GM10266 (cell line): ENCODE measurements around the gene CPSF4L.

ENCODE experiments used
- DNase-seq: peaks from one replicate; pipeline ENCODE4 v3.0.0; 2012; ENCODE audit errors: extremely low spot score
- CTCF ChIP-seq: IDR thresholded peaks from 2 replicates; pipeline ENCODE4 v1.5.1; 2012; ENCODE audit warnings: mild to moderate bottlenecking, low read depth; ENCODE audit not compliant: control insufficient read depth, insufficient read depth; ENCODE audit errors: missing control alignments

CPSF4L gene

DNA sequence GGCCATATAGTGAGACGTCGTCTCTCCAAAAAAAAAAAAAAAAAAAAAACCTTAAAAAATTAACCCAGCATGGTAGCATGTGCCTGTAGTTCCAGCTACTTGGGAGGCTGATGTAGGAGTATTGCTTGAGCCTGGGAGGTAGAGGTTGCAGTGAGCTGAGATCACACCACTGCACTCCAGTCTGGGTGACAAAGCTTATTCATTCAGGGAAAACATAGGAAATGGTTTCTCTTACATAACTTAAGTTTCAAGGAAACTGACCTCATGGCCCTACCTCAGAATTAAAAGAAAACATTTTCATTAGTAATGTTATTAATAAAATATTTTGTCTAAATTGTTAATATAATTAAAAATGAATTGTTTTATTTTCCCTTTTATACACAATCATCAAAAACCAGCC, 37.4 kb downstream of the CPSF4L start:
- no peak for DNase-seq
- no peak for TF ChIP-seq CTCF

DNA sequence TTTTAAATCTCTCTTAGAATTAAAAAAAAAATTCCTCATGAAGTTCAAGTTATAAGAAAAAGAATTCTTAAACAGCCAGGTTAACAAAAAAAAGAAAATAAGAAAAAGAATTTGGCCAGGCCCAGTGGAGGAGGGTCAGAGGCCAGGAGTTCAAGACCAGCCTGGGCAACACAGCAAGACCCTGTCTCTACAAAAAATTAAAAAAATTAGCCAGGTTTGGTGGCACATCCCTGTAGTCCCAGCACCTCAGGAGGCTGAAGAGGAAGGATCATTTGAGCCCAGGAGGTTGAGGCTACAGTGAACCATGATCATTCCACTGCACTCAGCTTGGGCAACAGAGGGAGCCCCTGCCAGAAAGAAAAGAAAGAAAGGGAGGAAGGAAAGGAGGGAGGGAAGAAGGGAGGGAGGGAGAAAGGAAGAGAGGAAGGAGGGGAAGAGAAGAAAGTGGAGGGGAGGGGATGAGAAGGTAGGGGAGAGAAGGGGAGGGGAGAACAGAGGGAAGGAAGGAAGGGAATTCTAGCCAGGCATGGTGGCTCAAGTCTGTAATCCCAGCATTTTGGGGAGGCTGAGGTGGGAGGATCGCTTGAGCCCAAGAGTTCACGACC, 38.0 kb downstream of the CPSF4L start:
- DNase-seq = no peak
- TF ChIP-seq CTCF = no peak

GRCh38 chr17:73215447-73215846, 46.2 kb downstream of the CPSF4L start:
- no peak for TF ChIP-seq CTCF
- DNase-seq = no peak

DNA sequence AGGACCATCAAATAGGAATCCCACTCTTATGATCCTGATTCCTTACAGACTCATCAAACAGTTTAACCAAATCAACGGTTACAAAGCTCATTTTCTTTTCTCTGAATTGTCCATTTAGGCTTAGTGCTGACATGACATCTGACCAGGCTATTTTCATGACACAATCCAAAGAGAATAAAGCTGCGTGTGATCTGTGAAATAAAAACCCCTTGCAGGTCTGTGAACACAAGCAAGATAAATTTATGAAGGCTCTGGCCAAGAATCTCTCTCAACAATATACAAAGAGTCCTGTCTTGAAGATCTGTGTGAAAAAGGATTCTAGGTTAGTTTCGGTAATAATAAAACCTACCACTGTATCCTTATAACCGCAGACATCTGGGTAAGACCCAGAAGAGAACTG, 46.8 kb downstream of the CPSF4L start:
- TF ChIP-seq CTCF = no peak
- DNase-seq = no peak

DNA sequence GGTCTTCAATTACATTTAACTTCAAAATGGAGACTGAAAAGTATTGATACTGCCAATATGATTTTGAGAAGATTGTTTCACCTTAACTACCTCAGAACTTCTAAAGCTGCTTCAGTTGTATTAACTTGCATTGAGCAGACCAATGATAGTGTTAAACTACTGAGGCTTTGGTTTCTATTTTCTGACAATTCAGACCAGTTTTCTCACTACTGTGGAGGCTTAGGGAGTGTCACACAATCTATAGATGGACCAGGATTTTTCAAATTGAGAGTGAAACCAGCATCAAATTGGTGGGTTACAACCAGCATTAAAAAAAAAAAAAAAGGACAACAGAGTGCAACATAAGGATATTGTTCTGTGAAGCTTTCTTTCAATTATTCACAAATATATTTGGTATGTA, 47.7 kb downstream of the CPSF4L start:
- TF ChIP-seq CTCF = no peak
- DNase-seq = no peak

DNA sequence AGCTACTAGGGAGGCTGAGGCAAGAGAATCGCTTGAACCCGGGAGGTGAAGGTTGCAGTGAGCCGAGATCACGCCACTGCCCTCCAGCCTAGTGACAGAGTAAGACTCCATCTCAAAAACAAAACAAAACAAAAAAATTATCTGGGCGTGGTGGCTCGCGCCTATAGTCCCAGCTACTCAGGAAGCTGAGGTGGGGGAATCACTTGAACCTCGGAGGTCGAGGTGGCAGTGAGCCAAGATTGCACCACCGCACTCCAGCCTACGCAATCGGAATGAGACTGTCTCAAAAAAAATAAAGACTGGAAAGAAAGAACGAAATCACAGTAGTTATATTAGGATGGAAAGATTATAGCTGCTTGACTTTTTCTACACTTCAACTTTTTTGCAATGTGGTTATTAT, 49.9 kb downstream of the CPSF4L start:
- DNase-seq = no peak
- no peak for TF ChIP-seq CTCF

DNA sequence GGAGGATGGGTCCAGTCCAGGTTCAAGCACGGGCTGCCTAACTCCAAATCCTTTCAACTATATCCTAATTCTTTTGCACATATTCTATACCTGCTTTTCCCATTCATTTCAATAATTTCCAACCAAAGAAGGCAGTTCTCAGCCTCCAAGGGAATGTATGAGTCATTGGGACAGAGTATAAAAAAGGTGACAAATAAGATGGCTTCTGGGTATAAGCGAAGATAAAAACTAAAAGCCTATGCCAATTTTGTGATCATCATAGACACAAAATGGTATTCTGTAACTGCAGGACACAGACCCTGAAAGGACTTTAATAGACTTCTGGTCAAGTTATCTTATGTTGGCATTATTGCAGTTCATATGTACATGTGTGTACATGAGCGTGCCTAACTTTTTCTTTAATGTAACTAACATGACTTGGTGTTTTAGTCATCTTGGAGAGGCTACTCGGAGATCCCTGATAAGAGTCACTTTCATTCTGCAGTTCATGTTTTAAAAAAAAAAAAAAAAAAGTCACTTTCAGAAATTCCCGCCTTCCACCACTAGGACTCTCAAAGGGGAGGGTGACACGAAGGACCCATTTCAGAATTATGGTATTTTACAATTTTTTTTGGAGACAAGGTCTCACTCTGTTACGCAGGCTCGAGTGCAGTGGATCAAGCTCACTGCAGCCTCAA, 51.5 kb downstream of the CPSF4L start:
- DNase-seq = no peak
- TF ChIP-seq CTCF = no peak
